Stomach (tissue), 4 donors: ENCODE measurements around the gene RERE.

Experiments
- CTCF ChIP-seq, 7 experiments: fragments of 450-650 bp in 4 of 7; fragments of 200-600 bp in 3 of 7; sonication (generic) in 3 of 7; IDR thresholded peaks; one replicate each; pipeline ENCODE4 v1.5.1; 2016 to 2019; ENCODE audit warnings: antibody characterized with exemption in 7 of 7, control low read depth in 2 of 7, mild to moderate bottlenecking in 1 of 7
- POLR2A ChIP-seq, 4 donors: fragments of 450-650 bp; IDR thresholded peaks; one replicate each; pipeline ENCODE4 v1.6.1; 2016; ENCODE audit warnings: antibody characterized with exemption in 4 of 4, control low read depth in 2 of 4, mild to moderate bottlenecking in 1 of 4, moderate library complexity in 1 of 4
- POLR2AphosphoS5 ChIP-seq, 3 donors: sonication (generic); formaldehyde crosslinking; IDR thresholded peaks; one replicate each; pipeline ENCODE4 v1.6.1; 2016; ENCODE audit warnings: antibody characterized with exemption in 3 of 3

- no peak for TF ChIP-seq CTCF (IDR thresholded peaks at IDR 0.05)
- no peak for TF ChIP-seq POLR2AphosphoS5 (IDR thresholded peaks at IDR 0.05)
- no peak for TF ChIP-seq POLR2A (IDR thresholded peaks at IDR 0.05)
Observed at GRCh38 chr1:8378178-8378577, 439.3 kb downstream of the RERE start.
